GM21526 (cell line): Measurements from ENCODE around the gene ARFIP2.

Source experiments
- ATAC-seq: cut with Tn5 transposase; IDR thresholded peaks from one replicate; pipeline ENCODE4 v1.9.1; 2021; ENCODE audit warnings: moderate library complexity; ENCODE audit not compliant: unreplicated experiment, low FRiP score

ARFIP2 gene

DNA sequence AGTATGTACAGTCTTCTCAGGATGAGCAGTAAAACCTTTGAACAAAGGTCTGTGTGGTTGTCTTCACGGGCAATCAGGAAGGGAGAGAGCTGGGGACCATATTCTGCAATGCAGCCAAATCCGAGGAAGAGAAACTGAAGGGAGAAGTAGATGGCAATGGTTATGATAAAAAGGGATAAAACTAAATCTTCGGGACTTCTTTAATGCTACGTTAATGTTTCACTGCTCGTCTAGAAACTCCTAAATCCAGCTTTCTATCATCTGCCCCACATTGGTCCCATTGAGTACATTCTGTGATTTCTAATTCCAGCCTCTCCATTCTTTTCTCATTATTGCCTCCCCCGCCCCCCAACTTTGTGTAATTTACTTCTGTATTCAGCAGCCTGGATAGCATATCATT, 1.9 kb upstream of the ARFIP2 start:
- ATAC-seq, result no peak

DNA sequence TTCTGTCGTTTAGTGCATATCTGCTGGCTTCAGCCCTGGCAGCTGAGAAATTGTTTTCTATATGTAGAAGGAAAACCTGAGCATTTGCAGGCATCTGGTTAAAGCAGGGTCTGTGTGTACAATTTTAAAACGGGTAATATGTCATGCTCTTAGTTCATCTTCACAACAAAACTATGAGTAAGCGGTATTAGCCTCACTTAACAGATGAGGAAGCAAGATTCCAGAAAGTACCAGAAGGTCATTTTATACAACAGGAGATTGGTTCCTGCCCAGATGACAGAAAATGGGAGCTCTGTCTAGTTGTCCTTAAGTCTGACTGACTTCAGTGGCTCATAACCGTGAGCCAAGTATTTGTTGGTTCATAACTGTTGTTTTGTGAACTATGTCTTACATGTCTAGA, 1.3 kb upstream of the ARFIP2 start:
- ATAC-seq, result no peak

DNA sequence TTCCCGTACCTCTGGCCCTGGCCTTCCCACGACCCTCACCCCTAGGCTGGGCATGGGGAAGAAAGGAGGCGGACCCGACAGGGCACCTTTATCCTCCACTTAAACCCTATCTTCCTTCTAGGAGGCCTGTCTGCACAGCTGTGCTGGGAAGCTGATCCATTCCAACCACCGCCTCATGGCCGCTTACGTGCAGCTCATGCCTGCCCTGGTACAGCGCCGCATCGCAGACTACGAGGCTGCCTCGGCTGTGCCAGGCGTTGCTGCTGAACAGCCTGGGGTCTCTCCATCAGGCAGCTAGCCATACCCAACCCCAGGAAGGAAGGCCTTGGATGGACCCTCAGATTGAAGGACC, 769 bp upstream of the ARFIP2 start:
- ATAC-seq, result peak; percentile 5

GRCh38 chr11:6480299-6480914, 724 bp downstream of the ARFIP2 start:
- no peak for ATAC-seq

DNA sequence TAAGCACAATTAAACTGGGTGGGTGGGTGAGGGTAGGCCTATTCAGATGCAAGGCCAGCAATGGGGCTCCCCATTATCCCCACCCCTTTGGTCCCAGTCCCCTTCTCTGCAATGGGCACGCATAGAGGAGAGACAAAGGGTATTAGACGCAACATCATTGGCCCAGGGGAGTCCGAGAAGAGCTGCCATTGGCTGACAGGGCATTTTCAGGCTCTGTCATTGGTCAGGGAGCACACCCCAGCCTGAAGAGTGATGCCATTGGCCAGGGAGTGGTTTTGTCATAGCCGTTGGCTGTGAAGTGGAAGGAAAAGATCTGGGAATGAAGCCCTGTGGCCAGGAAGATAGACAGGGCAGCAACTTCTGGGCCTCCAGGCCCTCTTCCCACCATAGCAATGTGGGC, 4.6 kb downstream of the ARFIP2 start:
- no peak for ATAC-seq

- ATAC-seq, result no peak
Measured at GRCh38 chr11:6475936-6476335, 5.2 kb downstream of the ARFIP2 start.

- ATAC-seq, result no peak
Measured at GRCh38 chr11:6474806-6475500, 6.2 kb downstream of the ARFIP2 start.

- ATAC-seq, result no peak
Measured at GRCh38 chr11:6474413-6474792, 6.7 kb downstream of the ARFIP2 start.

DNA sequence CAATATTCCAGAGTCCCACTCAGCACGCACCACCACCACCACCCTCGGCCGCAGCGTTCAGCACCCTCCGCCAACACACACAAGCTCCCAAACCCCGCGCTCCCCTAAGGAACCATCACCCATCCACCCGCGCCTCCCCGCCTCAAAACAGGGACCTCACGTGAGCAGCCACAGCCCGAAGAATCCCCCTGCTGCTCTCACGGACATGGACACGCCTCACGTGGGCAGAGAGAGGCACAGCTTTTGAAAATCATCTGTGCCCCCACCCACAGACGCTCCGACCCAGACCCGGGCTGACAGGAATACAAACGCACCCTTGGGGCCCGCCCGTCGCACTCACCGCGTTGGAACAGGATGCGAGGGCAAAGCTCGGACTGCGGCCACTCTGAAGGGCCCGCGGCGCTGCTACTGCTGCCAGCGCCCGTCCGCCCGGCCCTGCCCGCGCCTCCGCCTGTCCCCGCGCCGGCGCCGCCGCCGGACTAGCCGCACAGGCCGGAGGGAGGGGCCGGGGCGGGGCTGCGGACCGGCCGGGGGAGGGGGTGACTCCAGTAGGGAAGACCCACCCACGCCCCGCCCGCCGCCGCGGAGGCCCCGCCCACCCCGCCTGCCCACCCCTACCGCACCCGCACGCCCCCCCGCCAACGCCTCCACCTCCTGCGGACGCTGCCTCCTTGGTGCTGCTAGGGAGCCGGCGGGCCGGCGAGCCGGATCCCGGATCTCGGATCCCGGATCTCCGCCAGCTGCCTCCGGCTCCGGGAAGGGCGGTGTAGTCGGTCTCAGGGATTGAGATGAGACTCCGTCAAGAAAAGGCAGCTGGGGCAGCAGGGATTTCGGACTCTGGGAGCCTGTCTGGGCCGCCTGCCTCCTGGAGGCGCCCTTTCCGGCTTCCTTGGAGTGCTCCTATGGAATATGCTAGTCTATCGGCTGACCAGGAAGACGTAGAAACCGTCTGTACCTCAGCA, 7.4 kb downstream of the ARFIP2 start, which contains the start of gene TRIM3:
Gene TRIM3 (minus strand): TSS at position 491 of the 962 bp plus-strand sequence. CDS start 8,246 bp downstream, outside the sequence.
- peak; percentile 59 for ATAC-seq

GRCh38 chr11:6472934-6473333, 8.2 kb downstream of the ARFIP2 start:
- no peak for ATAC-seq

DNA sequence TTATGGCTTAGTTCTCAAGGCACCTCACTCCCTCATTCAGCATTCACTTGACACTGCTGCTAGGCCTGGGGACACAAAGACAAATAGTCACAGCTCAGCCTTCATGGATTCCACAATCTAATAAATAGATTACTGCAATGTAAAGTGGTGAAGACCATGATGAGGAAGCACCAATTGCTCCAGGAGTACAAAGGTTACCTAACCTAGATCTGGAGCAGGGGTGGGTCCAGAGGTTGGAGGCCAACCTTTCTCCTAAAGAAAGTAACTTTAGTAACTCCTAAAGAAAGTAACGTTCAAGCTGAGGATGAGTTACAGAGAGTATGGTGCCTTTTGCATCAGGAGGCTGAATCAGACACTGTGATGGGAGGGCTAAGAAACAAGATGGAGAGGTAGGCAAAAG, 11.5 kb downstream of the ARFIP2 start:
- ATAC-seq, result no peak

- ATAC-seq, result peak; percentile 63
Measured at GRCh38 chr11:6468712-6469495, 12.2 kb downstream of the ARFIP2 start.

- ATAC-seq, result no peak
Measured at GRCh38 chr11:6459099-6459450, 22.1 kb downstream of the ARFIP2 start.

DNA sequence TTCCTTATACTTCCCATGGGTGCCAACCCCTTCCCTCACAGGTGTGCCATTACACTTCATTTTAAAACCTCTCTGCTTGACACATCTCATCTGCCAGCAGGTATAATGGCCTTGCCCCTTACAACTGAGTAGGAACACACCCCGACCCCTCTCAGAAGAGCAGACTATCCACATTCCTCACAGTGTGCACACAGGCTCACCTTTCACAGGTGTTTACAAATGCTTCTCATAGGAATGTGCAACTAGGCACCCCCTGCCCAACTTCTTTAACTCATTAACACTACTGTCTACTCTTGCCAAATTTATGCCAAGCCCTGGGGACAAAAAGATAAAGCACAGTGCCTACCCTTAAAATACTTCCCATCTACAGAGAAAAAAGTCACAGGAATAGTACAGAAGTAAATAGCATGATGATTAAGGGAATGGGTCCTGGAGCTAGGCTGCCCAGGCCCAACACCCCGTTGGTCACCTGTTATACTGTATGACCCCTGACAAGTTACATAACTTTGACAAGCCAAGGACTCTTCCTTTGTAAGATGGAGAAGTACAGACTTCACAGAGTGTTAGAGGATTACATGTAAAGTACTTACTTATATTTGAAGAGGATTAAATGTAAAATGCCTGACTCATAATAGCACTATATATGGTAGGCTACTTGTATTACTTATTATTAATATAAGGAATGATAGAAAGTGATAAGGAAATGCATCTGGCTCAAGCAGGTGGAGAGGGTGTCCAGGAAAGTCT, 22.6 kb downstream of the ARFIP2 start:
- ATAC-seq, result no peak

- ATAC-seq, result no peak
Measured at GRCh38 chr11:6457581-6458320, 23.4 kb downstream of the ARFIP2 start.

GRCh38 chr11:6456361-6457073, 24.6 kb downstream of the ARFIP2 start:
- ATAC-seq, result no peak

GRCh38 chr11:6455070-6455469, 26.1 kb downstream of the ARFIP2 start:
- no peak for ATAC-seq

GRCh38 chr11:6453152-6453551, 28.0 kb downstream of the ARFIP2 start:
- ATAC-seq, result no peak

DNA sequence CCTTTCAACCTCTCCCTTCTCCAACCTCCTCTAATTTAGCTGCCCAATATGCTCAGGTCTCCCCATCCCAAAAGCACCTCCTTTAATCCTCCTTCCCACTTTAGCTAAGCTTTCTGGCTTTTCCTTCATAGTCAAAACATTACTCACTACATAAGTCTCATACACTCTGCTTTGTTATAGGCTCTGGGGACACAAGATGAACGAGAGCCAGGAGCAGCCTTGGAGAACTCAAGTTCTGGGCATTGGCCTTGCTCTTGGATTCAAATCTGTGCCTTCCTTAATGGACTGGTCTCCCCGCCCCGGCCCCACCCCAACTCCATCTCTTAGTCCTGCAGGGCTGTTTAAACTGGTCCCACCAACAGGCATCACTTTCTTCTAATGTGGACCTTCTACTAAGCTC, 28.9 kb downstream of the ARFIP2 start:
- no peak for ATAC-seq
